ENCODE measurements around the gene CREBBP.

GRCh38 chr16:3718019-3718391 is 162.5 kb downstream of the CREBBP start:
- TF ChIP-seq EP300 (IDR thresholded peaks at IDR 0.05) = no peak
- TF ChIP-seq CTCF (IDR thresholded peaks at IDR 0.05) = no peak
- no peak for TF ChIP-seq POLR2A (IDR thresholded peaks at IDR 0.05)
